Lung microvascular endothelial cell (primary cell): ENCODE data around the gene USP31. TPM values are rescaled to one million over a fixed set of nuclear protein-coding genes. Genes with fewer than 3 reads are reported as not detected.
"Not testable (repeated sequence)": the region's sequence is repeated elsewhere in the genome, so short reads cannot be mapped to it uniquely, and the experiment has no call there.

Experiments used
- DNase-seq, 2 donors: peaks; one replicate each; pipeline versions ENCODE4 v3.0.0 to v3.0.0-alpha.2; 2010; ENCODE audit warnings: low read depth in 2 of 2
- total RNA-seq: library from RNA; depleted of rRNA; stranded (reverse); fragments of >200 nt; gene quantifications from 2 replicates; pipeline ENCODE4 v1.2.1, GENCODE V29; 2014

Gene USP31
- total RNA-seq, 1 donor from 2014 or later = 39.7 TPM

DNA sequence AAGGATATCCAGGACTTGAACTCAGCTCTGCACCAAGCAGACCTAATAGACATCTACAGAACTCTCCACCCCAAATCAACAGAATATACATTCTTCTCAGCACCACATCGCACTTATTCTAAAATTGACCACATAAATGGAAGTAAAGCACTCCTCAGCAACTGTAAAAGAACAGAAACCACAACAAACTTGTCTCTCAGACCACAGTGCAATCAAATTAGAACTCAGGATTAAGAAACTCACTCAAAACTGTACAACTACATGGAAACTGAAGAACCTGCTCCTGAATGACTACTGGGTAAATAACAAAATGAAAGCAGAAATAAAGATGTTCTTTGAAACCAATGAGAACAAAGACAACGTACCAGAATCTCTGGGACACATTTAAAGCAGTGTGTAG is 52.8 kb downstream of the USP31 start:
- DNase-seq = not testable (repeated sequence)

DNA sequence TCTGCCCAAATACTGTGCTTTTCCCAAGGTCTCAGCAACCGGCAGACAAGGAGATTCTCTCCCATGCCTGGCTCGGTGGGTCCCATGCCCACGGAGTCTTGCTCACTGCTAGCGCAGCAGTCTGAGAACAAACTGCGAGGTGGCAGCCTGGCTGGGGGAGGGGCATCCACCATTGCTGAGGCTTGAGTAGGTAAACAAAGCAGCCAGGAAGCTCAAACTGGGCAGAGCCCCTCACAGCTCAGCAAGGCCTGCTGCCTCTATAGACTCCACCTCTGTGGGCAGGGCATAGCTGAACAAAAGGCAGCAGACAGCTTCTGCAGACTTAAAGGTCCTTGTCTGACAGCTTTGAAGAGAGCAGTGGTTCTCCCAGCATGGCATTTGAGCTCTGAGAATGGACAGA is 55.1 kb downstream of the USP31 start:
- not testable (repeated sequence) for DNase-seq

DNA sequence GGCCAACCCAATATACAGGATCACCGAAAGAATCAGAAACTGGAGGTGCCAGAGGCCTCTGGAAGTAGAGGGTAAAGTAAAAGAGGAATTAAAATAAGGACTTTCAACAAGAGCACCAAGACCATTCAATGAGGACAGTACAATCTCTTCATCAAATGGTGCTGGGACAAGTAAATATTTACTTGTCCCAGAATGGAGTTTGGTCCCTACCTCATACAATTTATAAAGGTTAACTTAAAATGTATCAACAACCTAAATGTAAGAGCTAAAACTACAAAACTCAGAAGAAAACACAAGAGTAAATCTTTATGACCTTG is 56.5 kb downstream of the USP31 start:
- DNase-seq = no peak

GRCh38 chr16:23092072-23092800 is 57.0 kb downstream of the USP31 start:
- DNase-seq = no peak

GRCh38 chr16:23089111-23089510 is 60.1 kb downstream of the USP31 start:
- DNase-seq = no peak

- DNase-seq = no peak
Observed at GRCh38 chr16:23088018-23088417, 61.2 kb downstream of the USP31 start.

DNA sequence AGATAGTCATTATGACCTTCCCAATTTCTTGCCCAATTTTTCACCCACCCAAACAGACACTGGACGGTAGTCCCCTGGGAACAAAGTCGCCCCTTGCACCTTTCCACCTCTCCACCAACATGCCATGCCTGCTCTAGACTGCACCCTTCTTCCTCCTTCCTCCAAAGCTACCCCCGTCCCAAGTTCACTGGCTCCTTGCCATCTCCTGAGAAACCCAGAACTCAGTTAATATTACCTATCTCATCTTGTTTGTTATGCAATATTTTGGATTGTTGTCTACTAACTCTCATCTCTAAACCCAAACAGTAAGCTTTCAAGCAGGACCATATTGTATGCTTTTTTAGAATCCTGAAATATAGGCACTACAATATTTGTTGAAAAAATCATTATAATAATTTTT is 63.3 kb downstream of the USP31 start:
- no peak for DNase-seq

GRCh38 chr16:23082161-23082788 is 67.0 kb downstream of the USP31 start:
- peak in 1 of 2 donors; percentile 26 for DNase-seq

GRCh38 chr16:23081675-23082119 is 67.6 kb downstream of the USP31 start:
- peak; percentile 56 to 80 for DNase-seq

GRCh38 chr16:23080747-23081146 is 68.5 kb downstream of the USP31 start:
- no peak for DNase-seq

GRCh38 chr16:23080329-23080728 is 68.9 kb downstream of the USP31 start:
- no peak for DNase-seq

DNA sequence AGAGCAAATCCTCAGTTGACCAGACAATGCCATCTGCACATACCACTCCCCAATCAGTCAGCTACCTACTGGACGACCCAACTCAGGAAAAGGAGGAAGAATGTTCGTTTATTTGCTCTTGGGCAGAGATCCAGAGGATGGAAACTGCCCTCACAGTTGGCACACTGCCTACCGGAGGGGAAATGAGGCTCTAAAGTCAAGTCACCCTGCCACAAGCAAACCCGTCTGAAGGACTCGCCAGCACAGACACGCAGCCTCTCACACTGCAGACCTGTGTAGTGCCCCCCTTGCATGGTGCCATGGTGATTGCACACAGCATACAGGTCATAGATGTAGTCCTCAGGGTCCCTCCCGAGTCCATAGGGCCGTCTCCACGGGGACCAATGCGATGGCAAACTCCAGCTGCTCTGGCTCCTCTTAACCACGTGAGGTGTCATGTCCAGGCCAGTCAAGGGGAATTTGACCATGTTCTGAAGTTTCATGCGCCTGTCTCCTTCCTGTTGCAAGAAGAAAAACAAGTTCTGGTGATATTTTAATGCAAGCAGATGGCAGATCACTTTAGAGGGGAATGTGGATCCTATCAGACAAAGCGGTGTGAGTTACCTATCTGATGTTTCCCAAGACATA is 69.5 kb downstream of the USP31 start:
- peak; percentile 59 to 75 for DNase-seq

DNA sequence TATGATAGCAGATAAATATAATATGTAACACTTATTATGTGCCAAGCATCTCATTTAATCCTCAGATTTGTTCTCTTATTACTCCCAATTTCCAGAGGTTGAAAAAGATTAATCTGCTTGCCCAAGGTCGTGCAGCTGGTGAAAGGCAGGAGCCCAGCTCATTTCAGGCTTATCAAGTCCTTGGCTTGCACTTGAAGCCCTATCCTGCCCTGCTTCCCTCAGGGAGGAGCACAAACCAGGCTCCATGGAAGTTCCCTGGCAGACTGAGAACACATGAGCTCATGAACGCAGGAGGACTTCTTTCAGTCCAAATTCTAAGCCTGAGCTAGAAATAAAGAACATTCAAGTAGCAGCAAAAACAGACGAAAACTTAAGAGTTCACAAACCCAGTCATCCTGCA is 74.8 kb downstream of the USP31 start:
- no peak for DNase-seq

DNA sequence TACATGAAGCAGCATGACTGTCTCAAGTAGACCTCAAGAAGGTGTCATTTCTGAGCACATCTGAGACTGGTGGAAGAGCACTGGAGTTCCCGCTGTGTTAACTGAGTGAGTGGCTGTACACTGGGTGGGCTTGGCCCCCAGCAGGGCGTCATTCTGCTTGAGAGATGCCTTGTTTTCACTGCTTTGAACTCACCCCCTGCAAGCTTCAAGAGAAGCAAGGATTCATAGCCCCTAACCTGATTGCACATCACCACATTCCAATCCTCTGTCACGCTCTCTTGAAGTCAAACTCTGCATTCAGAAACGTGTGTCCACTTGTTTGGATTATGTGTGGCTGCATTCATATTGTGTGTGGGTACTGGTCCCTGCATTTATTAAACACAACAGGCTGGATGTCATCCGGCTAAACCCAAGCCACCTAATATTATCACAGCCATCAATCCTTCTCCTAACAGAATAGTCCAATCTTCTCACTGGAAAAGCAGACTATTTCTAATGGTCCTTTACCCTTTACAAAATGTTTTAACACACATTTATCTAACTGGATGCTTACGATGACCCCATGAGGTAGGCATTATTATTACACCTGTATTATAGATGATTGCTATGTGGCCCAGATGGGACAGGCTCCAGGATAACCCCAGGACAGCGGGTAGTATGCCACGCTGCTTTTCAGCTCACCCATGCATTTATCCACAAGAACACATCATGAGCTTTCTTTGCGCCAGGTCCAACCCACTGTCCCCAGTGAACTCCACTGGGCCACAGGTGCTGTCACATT is 76.3 kb downstream of the USP31 start:
- DNase-seq = peak in 1 of 2 donors; percentile 17

DNA sequence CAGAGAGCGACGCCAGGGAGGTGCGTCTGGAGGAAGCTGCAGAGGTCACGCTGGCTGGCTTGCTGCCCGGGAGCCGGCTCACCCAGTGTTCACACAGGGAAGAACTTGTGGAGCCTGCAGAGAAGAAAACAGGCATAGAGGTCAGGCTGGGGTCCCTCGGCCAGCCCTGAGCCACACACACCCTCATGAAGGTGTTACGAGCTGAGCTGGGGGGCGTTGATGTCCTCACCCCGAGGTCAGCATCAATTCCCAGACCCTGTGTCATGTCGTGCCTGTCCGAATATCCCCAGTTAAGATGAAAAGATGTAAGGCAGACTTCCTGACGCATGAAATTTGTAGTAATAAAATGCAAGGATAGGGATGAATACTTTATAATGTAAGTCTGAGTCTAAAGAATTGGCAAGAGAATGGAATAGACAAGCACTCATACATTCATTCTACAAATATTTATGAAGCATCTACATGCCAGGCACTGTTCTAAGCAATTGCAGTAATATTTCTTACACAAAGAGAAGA is 77.1 kb downstream of the USP31 start:
- peak; percentile 48 to 92 for DNase-seq

GRCh38 chr16:23071196-23072083 is 77.8 kb downstream of the USP31 start:
- peak; percentile 31 to 68 for DNase-seq

DNA sequence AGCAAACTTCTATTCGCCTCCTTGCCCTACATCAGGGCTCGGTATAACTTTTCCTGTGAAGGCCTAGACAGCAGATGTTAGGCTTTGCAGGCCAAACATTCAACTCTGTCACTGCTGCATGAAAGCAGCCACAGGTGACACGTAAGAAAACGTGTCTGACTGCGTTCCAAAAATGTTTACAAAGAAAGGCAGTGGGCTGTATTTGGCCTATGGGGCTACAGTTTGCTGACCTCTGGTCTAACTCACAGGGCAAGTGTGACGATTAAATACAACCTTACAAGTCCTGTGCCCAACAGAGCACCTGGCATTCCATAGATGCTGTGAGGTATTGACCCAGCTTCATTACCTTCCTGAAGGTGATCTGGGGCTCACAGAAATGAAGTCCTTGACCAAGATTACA is 79.4 kb downstream of the USP31 start:
- no peak for DNase-seq

DNA sequence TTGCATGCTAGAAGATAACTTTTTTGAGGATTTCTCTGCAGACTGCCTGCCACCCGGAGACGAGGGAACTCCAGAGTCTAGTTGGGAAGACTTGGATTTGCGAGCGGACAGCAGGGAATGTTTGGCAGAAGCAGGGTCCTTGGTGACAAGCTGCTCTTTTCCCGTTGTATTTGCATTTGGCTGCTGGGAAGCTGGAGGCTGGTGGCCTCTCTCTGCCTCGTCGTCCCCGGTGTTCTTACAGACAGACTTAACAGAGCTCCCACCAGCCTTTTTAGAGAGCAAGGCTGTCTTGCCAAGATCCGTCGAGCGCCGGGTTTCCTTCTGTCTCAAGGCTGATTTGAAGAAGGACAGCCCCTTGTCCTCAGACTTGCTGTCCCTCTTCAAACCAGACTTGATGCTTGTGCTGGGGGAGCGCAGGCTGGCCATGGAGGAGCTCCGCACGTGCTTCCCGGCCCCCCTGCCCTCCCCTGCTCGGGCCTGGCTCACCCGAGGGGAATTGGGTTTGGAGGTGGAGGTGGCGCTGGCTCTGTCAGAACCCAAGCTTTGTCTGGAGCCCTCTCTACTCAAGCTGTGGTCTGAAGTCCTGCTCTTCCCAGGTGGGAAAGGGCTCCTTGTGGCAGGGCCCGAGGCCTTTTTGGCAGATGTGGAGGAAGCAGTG is 81.0 kb downstream of the USP31 start:
- no peak for DNase-seq

DNA sequence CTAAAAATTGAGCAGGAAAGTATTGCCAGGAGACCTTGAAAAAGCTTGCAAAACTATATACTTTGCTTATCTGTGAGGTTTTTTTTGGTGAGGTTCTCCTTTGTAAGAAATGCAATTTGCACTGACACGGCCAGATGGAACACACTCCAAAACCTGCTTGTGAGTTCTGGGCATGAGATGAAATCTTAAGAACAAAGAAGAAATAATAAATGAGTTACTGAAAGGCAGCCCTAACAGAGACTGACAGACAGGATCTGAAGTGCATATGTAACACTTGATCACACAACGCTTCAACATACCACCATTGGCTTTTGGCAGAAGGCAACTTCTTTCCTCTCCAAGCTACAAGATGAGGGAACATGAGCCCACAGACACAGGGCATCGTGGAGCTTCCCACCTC is 82.6 kb downstream of the USP31 start:
- DNase-seq = no peak

GRCh38 chr16:23064639-23065038 is 84.6 kb downstream of the USP31 start:
- no peak for DNase-seq
